Liver (tissue), 3 donors: Measurements from ENCODE around the gene CABYR.

Experiments used
- CTCF ChIP-seq: fragments of 150-350 bp; IDR thresholded peaks from 2 replicates; pipeline ENCODE4 v1.5.1; 2017; ENCODE audit warnings: improper control_type of control experiment, low read depth, low read length; ENCODE audit not compliant: missing input control
- GABPA ChIP-seq, 2 donors: IDR thresholded peaks in 1 of 2; conservative IDR thresholded peaks in 1 of 2; 2 replicates each; pipeline ENCODE4 v1.6.1; 2016; ENCODE audit warnings: antibody characterized with exemption in 2 of 2, mild to moderate bottlenecking in 1 of 2, moderate library complexity in 1 of 2
- REST ChIP-seq: IDR thresholded peaks from 2 replicates; pipeline ENCODE4 v1.6.1; 2016; ENCODE audit warnings: antibody characterized with exemption, mild to moderate bottlenecking
- TAF1 ChIP-seq: conservative IDR thresholded peaks from 2 replicates; pipeline ENCODE4 v1.6.1; 2016; ENCODE audit warnings: antibody characterized with exemption, mild to moderate bottlenecking
- YY1 ChIP-seq: IDR thresholded peaks from 2 replicates; pipeline ENCODE4 v1.6.1; 2016; ENCODE audit warnings: antibody characterized with exemption, mild to moderate bottlenecking
- TF ChIP-seq, protein P1 (sequence below): IDR thresholded peaks from 2 replicates; pipeline ENCODE4 v1.6.1; 2016; ENCODE audit warnings: antibody characterized with exemption
- donor health status: healthy.
- donor health status: healthy.

- no peak for TF ChIP-seq REST
- no peak for TF ChIP-seq CTCF
- no peak for TF ChIP-seq GABPA (IDR thresholded peaks at IDR 0.05 in 1 of 2, conservative IDR thresholded peaks at IDR 0.05 in 1 of 2)
- no peak for TF ChIP-seq TAF1
- TF ChIP-seq, protein P1, sequence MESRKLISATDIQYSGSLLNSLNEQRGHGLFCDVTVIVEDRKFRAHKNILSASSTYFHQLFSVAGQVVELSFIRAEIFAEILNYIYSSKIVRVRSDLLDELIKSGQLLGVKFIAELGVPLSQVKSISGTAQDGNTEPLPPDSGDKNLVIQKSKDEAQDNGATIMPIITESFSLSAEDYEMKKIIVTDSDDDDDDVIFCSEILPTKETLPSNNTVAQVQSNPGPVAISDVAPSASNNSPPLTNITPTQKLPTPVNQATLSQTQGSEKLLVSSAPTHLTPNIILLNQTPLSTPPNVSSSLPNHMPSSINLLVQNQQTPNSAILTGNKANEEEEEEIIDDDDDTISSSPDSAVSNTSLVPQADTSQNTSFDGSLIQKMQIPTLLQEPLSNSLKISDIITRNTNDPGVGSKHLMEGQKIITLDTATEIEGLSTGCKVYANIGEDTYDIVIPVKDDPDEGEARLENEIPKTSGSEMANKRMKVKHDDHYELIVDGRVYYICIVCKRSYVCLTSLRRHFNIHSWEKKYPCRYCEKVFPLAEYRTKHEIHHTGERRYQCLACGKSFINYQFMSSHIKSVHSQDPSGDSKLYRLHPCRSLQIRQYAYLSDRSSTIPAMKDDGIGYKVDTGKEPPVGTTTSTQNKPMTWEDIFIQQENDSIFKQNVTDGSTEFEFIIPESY: no peak
- TF ChIP-seq YY1: no peak
These were observed 50.2 kb downstream of the CABYR start for GRCh38 chr18:24189007-24189528.
